Endothelial cell of hepatic sinusoid (primary cell): Measurements from ENCODE around the gene ANKRD36B.
"Not testable (repeated sequence)": the region's sequence is repeated elsewhere in the genome, so short reads cannot be mapped to it uniquely, and the experiment has no call there.

ENCODE experiments used
- in situ Hi-C: cut with HindIII; loops from 2 replicates; pipeline ENCODE4 v1.10.0; 2017; ENCODE audit warnings: low sequenced_read_pairs

ANKRD36B gene

GRCh38 chr2:97550498-97550897, 39.2 kb downstream of the ANKRD36B start:
- in situ Hi-C loops, result not testable (repeated sequence)

- in situ Hi-C loops, result not testable (repeated sequence)
Measured at GRCh38 chr2:97549058-97549457, 40.6 kb downstream of the ANKRD36B start.

- in situ Hi-C loops, result not testable (repeated sequence)
Measured at GRCh38 chr2:97548536-97548935, 41.1 kb downstream of the ANKRD36B start.

- in situ Hi-C loops, result no loop called here
Measured at GRCh38 chr2:97546711-97547110, 43.0 kb downstream of the ANKRD36B start.

GRCh38 chr2:97544911-97545310, 44.8 kb downstream of the ANKRD36B start:
- in situ Hi-C loops, result not testable (repeated sequence)

GRCh38 chr2:97525904-97526303, 63.8 kb downstream of the ANKRD36B start:
- in situ Hi-C loops, result not testable (repeated sequence)

GRCh38 chr2:97523816-97524215, 65.9 kb downstream of the ANKRD36B start:
- in situ Hi-C loops, result not testable (repeated sequence)

- in situ Hi-C loops, result not testable (repeated sequence)
Measured at GRCh38 chr2:97522916-97523555, 66.6 kb downstream of the ANKRD36B start.

- in situ Hi-C loops, result not testable (repeated sequence)
Measured at GRCh38 chr2:97495651-97496050, 94.0 kb downstream of the ANKRD36B start.

- in situ Hi-C loops, result not testable (repeated sequence)
Measured at GRCh38 chr2:97490141-97490540, 99.5 kb downstream of the ANKRD36B start.
